SK-N-MC (cell line): Measurements from ENCODE around the gene ZBTB8B.
"Not testable (repeated sequence)": the region's sequence is repeated elsewhere in the genome, so short reads cannot be mapped to it uniquely, and the experiment has no call there.

ENCODE experiments used
- EZH2 ChIP-seq: fragments of 200-600 bp; sonication (generic); IDR thresholded peaks from one replicate; pipeline ENCODE4 v1.6.1; 2017; ENCODE audit warnings: antibody characterized with exemption
- FOXP2 ChIP-seq: optimal IDR thresholded peaks from 2 replicates; pipeline ENCODE3; 2011; ENCODE audit warnings: mild to moderate bottlenecking, moderate library complexity; ENCODE audit not compliant: insufficient read depth; ENCODE audit errors: extremely low read length, control extremely low read depth
- POLR2AphosphoS5 ChIP-seq: IDR thresholded peaks from 2 replicates; pipeline ENCODE4 v1.6.1; 2012; ENCODE audit warnings: mild to moderate bottlenecking, low read depth, low read length, borderline replicate concordance

DNA sequence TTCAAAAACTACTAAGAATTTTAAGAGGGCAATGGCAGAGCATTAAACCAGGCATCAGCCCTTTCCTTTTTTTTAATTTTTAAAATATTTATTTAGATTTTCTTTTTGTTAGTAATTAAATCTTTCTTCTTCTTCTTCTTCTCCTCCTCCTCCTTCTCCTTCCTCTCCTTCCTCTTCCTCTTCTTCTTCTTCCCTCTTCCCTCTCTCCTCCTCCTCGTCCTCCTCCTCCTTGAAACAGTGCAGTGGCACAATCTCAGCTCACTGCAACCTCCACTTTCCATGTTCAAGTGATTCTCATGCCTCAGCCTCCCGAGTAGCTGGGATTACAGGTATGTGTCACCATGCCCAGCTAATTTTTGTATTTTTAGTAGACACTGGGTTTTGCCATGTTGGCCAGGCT, 1.9 kb upstream of the ZBTB8B start:
- not testable (repeated sequence) for TF ChIP-seq EZH2, POLR2AphosphoS5, FOXP2
